H1 (cell line): ENCODE results near the gene TMBIM4. TPM values are rescaled to one million over a fixed set of nuclear protein-coding genes. Genes with fewer than 3 reads are reported as not detected.

Experiments used
- CTCF ChIA-PET: fragments of 300-600 bp; sonication (Branson Sonifier 250); formaldehyde crosslinking; loops from one replicate; lab custom pipeline; 2021; ENCODE audit not compliant: partially characterized antibody; lab: Charles Lee
- POLR2A ChIA-PET: fragments of 300-600 bp; sonication (Branson Sonifier 250); formaldehyde crosslinking; loops from one replicate; lab custom pipeline; 2021; ENCODE audit warnings: inconsistent platforms; ENCODE audit not compliant: partially characterized antibody; lab: Charles Lee
- DNase-seq, 2 experiments: peaks; one replicate each; pipeline versions ENCODE4 v3.0.0 to v3.0.0-alpha.2; 2010 to 2022; ENCODE audit warnings: low spot score in 2 of 2, low read depth in 1 of 2, mixed read lengths in 1 of 2
- FAIRE-seq: peaks from 2 replicates; lab custom pipeline; 2011; peaks lifted over from hg19 to GRCh38; lab: Jason Lieb, UNC
- H2AFZ ChIP-seq: 2 replicates; pipeline ENCODE4 v1.8.1; 2012; ENCODE audit warnings: low read length, inconsistent platforms
- H2AK5ac ChIP-seq: 2 replicates; pipeline ENCODE4 v1.6.1; 2013; ENCODE audit warnings: low read depth, low read length
- H2BK120ac ChIP-seq: replicated peaks from 2 replicates; pipeline ENCODE3; 2013; ENCODE audit warnings: low read depth, low read length, inconsistent platforms
- H2BK12ac ChIP-seq: 2 replicates; pipeline ENCODE4 v1.6.1; 2013; ENCODE audit warnings: low read depth, low read length
- H2BK15ac ChIP-seq: 2 replicates; pipeline ENCODE4 v1.6.1; 2013; ENCODE audit warnings: low read length
- H2BK20ac ChIP-seq: 2 replicates; pipeline ENCODE4 v1.6.1; 2013; ENCODE audit warnings: low read length
- H2BK5ac ChIP-seq: 2 replicates; pipeline ENCODE4 v1.6.1; 2013; ENCODE audit warnings: low read depth, low read length
- H3K14ac ChIP-seq: 2 replicates; pipeline ENCODE4 v1.6.1; 2013; ENCODE audit warnings: inconsistent platforms; ENCODE audit not compliant: insufficient read length
- H3K18ac ChIP-seq: 2 replicates; pipeline ENCODE4 v1.6.1; 2013; ENCODE audit warnings: low read length; ENCODE audit errors: extremely low read depth
- H3K23ac ChIP-seq: 2 replicates; pipeline ENCODE4 v1.6.1; 2013; ENCODE audit warnings: inconsistent platforms; ENCODE audit not compliant: insufficient read length
- H3K23me2 ChIP-seq: 2 replicates; pipeline ENCODE4 v1.6.1; 2013; ENCODE audit warnings: low read depth, low read length
- H3K27ac ChIP-seq: 2 replicates; pipeline ENCODE4 v1.6.1; 2011; ENCODE audit warnings: low read depth, low read length, inconsistent platforms
- H3K27me3 ChIP-seq, 4 experiments: replicated peaks in 1 of 4; 1 replicate in 1 of 4; 2 replicates in 3 of 4; pipeline versions ENCODE4 v1.6.1 to v1.8.1; 2011 to 2013; ENCODE audit warnings: low read length in 3 of 4, mild to moderate bottlenecking in 3 of 4, inconsistent platforms in 2 of 4, mixed read lengths in 2 of 4, moderate library complexity in 1 of 4; ENCODE audit not compliant: control insufficient read depth in 3 of 4, insufficient read depth in 3 of 4; ENCODE audit errors: extremely low read depth in 1 of 4
- H3K36me3 ChIP-seq, 4 experiments: 2 replicates each; pipeline versions ENCODE4 v1.6.1 to v1.8.1; 2011 to 2013; ENCODE audit warnings: mild to moderate bottlenecking in 4 of 4, low read length in 3 of 4, moderate library complexity in 2 of 4, control low read depth in 1 of 4, inconsistent platforms in 1 of 4; ENCODE audit not compliant: insufficient read depth in 4 of 4, control insufficient read depth in 2 of 4
- H3K4ac ChIP-seq: replicated peaks from 2 replicates; pipeline ENCODE3; 2013; ENCODE audit warnings: low read length, low read depth, mixed read lengths, inconsistent platforms; ENCODE audit not compliant: insufficient read length
- H3K4me1 ChIP-seq, 4 experiments: replicated peaks in 1 of 4; 1 replicate in 1 of 4; 2 replicates in 3 of 4; pipeline versions ENCODE4 v1.6.1 to v1.8.1; 2011 to 2013; ENCODE audit warnings: low read length in 3 of 4, inconsistent platforms in 2 of 4, mixed read lengths in 1 of 4; ENCODE audit not compliant: insufficient read depth in 4 of 4, control insufficient read depth in 3 of 4
- H3K4me2 ChIP-seq, 2 experiments: 2 replicates each; pipeline versions ENCODE4 v1.6.1 to v1.8.1; 2011 to 2013; ENCODE audit warnings: low read depth in 2 of 2, low read length in 2 of 2, control low read depth in 1 of 2, inconsistent platforms in 1 of 2, mild to moderate bottlenecking in 1 of 2; ENCODE audit not compliant: insufficient read depth in 1 of 2
- H3K4me3 ChIP-seq, 4 experiments: fragments of 200-600, 300-600 bp in 1 of 4; sonication (generic), shearing (Covaris generic), sonication (Bioruptor Twin) in 1 of 4; 2 replicates each; pipeline versions ENCODE4 v1.5.1 to v1.8.1; 2011 to 2016; ENCODE audit warnings: low read length in 4 of 4, low read depth in 3 of 4, control low read depth in 2 of 4, inconsistent platforms in 2 of 4, mild to moderate bottlenecking in 2 of 4, mixed read lengths in 1 of 4, moderate library complexity in 1 of 4; ENCODE audit not compliant: insufficient read depth in 2 of 4; ENCODE audit errors: extremely low read depth in 1 of 4
- H3K56ac ChIP-seq: replicated peaks from 2 replicates; pipeline ENCODE3; 2013; ENCODE audit warnings: low read depth, mild to moderate bottlenecking, mixed read lengths, low read length, inconsistent platforms; ENCODE audit not compliant: insufficient read length
- H3K79me1 ChIP-seq: 2 replicates; pipeline ENCODE4 v1.6.1; 2013; ENCODE audit warnings: low read depth, low read length, control low read depth
- H3K79me2 ChIP-seq, 2 experiments: 2 replicates each; pipeline versions ENCODE4 v1.6.1 to v1.8.1; 2012 to 2013; ENCODE audit warnings: low read length in 2 of 2, mild to moderate bottlenecking in 2 of 2, inconsistent platforms in 1 of 2; ENCODE audit not compliant: insufficient read depth in 2 of 2, control insufficient read depth in 1 of 2
- H3K9ac ChIP-seq, 4 experiments: replicated peaks in 1 of 4; 1 replicate in 1 of 4; 2 replicates in 3 of 4; pipeline versions ENCODE4 v1.6.1 to v1.8.1; 2011 to 2013; ENCODE audit warnings: low read depth in 3 of 4, low read length in 3 of 4, control low read depth in 2 of 4, mild to moderate bottlenecking in 2 of 4, moderate library complexity in 2 of 4, inconsistent platforms in 1 of 4; ENCODE audit errors: extremely low read depth in 1 of 4
- H3K9me3 ChIP-seq, 2 experiments: 2 replicates each; pipeline versions ENCODE4 v1.6.1 to v1.8.1; 2012 to 2013; ENCODE audit warnings: mild to moderate bottlenecking in 2 of 2, moderate library complexity in 2 of 2, control low read depth in 1 of 2, inconsistent platforms in 1 of 2, low read depth in 1 of 2, low read length in 1 of 2, mixed read lengths in 1 of 2; ENCODE audit not compliant: insufficient read depth in 2 of 2
- H4K20me1 ChIP-seq, 2 experiments: replicated peaks in 1 of 2; 2 replicates each; pipeline versions ENCODE3 to v1.8.1; 2011 to 2013; ENCODE audit warnings: inconsistent platforms in 2 of 2, low read length in 2 of 2, mild to moderate bottlenecking in 1 of 2; ENCODE audit not compliant: insufficient read depth in 2 of 2, control insufficient read depth in 1 of 2
- H4K5ac ChIP-seq: 2 replicates; pipeline ENCODE4 v1.6.1; 2013; ENCODE audit warnings: low read length, low read depth, mixed read lengths, inconsistent platforms; ENCODE audit not compliant: insufficient read length
- H4K8ac ChIP-seq: 2 replicates; pipeline ENCODE4 v1.8.0; 2013; ENCODE audit warnings: mild to moderate bottlenecking, moderate library complexity, low read length, inconsistent platforms; ENCODE audit not compliant: insufficient read depth; ENCODE audit errors: extremely low read depth
- H4K91ac ChIP-seq: replicated peaks from 2 replicates; pipeline ENCODE3; 2013; ENCODE audit warnings: low read length, mixed read lengths, inconsistent platforms; ENCODE audit not compliant: insufficient read length
- BRCA1 ChIP-seq: IDR thresholded peaks from 2 replicates; pipeline ENCODE4 v1.6.1; 2012; ENCODE audit warnings: low read depth, low read length, improper control_type of control experiment
- FOSL1 ChIP-seq: IDR thresholded peaks from 2 replicates; pipeline ENCODE4 v1.6.1; 2011; ENCODE audit warnings: mild to moderate bottlenecking, low read depth, low read length, moderate library complexity; ENCODE audit not compliant: insufficient read depth
- GABPA ChIP-seq: IDR thresholded peaks from 2 replicates; pipeline ENCODE4 v1.6.1; 2011; ENCODE audit warnings: mild to moderate bottlenecking, low read length, moderate library complexity, borderline replicate concordance; ENCODE audit not compliant: insufficient read depth
- GTF2F1 ChIP-seq: IDR thresholded peaks from 2 replicates; pipeline ENCODE4 v1.6.1; 2012; ENCODE audit warnings: low read depth, low read length, improper control_type of control experiment, borderline replicate concordance
- HDAC2 ChIP-seq, 2 experiments: fragments of 300-600 bp in 1 of 2; sonication (generic) in 1 of 2; IDR thresholded peaks; 2 replicates each; pipeline ENCODE4 v1.6.1; 2011 to 2012; ENCODE audit warnings: low read depth in 2 of 2, low read length in 2 of 2, mild to moderate bottlenecking in 2 of 2, moderate library complexity in 2 of 2, borderline replicate concordance in 1 of 2, inconsistent platforms in 1 of 2
- JUND ChIP-seq: IDR thresholded peaks from 2 replicates; pipeline ENCODE4 v1.6.1; 2011; ENCODE audit warnings: mild to moderate bottlenecking, improper control_type of control experiment, low read length
- KDM5A ChIP-seq: fragments of 200-600 bp; IDR thresholded peaks from 2 replicates; pipeline ENCODE4 v1.7.1; 2012; ENCODE audit warnings: mild to moderate bottlenecking, low read length, inconsistent platforms, mixed read lengths
- MAFK ChIP-seq: IDR thresholded peaks from 2 replicates; pipeline ENCODE4 v1.6.1; 2012; ENCODE audit warnings: low read depth, mild to moderate bottlenecking, improper control_type of control experiment, low read length
- MAX ChIP-seq: IDR thresholded peaks from 2 replicates; pipeline ENCODE4 v1.6.1; 2012; ENCODE audit warnings: inconsistent platforms
- NANOG ChIP-seq: IDR thresholded peaks from 2 replicates; pipeline ENCODE4 v1.6.1; 2011; ENCODE audit warnings: low read length, low read depth, mild to moderate bottlenecking, inconsistent platforms; ENCODE audit not compliant: insufficient read depth, poor library complexity, severe bottlenecking
- RFX5 ChIP-seq: IDR thresholded peaks from 2 replicates; pipeline ENCODE4 v1.6.1; 2011; ENCODE audit warnings: low read depth, low read length, improper control_type of control experiment, borderline replicate concordance
- RXRA ChIP-seq: IDR thresholded peaks from 2 replicates; pipeline ENCODE4 v1.6.1; 2011; ENCODE audit warnings: low read depth, mild to moderate bottlenecking, low read length, moderate library complexity; ENCODE audit not compliant: insufficient read depth
- SIN3A ChIP-seq, 2 experiments: IDR thresholded peaks in 1 of 2; conservative IDR thresholded peaks in 1 of 2; 2 replicates each; pipeline ENCODE4 v1.6.1; 2011 to 2012; ENCODE audit warnings: low read length in 2 of 2, improper control_type of control experiment in 1 of 2, low read depth in 1 of 2, mild to moderate bottlenecking in 1 of 2
- WGBS, 2 experiments: shearing (Covaris generic) in 1 of 2; methylation state at CpG; one replicate each; pipeline versions ENCODE4 v1.1.6 to v1.1.7; 2013 to 2015; ENCODE audit warnings: low lambda C conversion rate in 2 of 2, mixed read lengths in 2 of 2, inconsistent platforms in 1 of 2, low coverage in 1 of 2, missing lambda C conversion rate in 1 of 2; ENCODE audit not compliant: insufficient replicate concordance in 2 of 2, insufficient coverage in 1 of 2, insufficient read length in 1 of 2; ENCODE audit errors: extremely low coverage in 1 of 2, missing lambda C conversion rate in 1 of 2; 5-methylcytosine and 5-hydroxymethylcytosine counted together
- polyA plus RNA-seq, 7 experiments: library from polyadenylated mRNA; depleted of rRNA in 3 of 7; stranded (reverse) in 5 of 7; unstranded in 2 of 7; fragments of >200 nt in 5 of 7; fragments of 200-250 nt in 2 of 7; gene quantifications; 1 replicate in 5 of 7; 2 replicates in 1 of 7; 4 replicates in 1 of 7; pipeline versions ENCODE4 v1.2.1 to v1.2.3, GENCODE V29; 2011 to 2013; ENCODE audit warnings: missing spikeins in 2 of 7, mixed read lengths in 2 of 7
- total RNA-seq: library from RNA; stranded (reverse); fragmentation: NEBNext Ultra II Directional; extraction: Animal tissue kit (Norgen Biotek cat#: 25700); gene quantifications from 2 replicates; pipeline ENCODE4 v1.2.1, GENCODE V29; 2021

Gene TMBIM4
- total and polyA plus RNA-seq, 2 of the 8 experiments (the other 6 are each of a cell fraction or from before 2014, with no cell fraction given), result 12.8 to 46.6 TPM

GRCh38 chr12:66113471-66113870, 56.3 kb downstream of the TMBIM4 start:
- Histone ChIP-seq H2BK15ac (no peak overlapping the region), H3K9ac (no peak overlapping the region), H3K4me1 (no peaks in the 10 kb centered on the region), H4K5ac (no peak overlapping the region), H3K23me2 (no peaks in the 10 kb centered on the region), H3K14ac (no peak overlapping the region), H3K27me3 (peaks cover 0 to 1% (median 0%) of the 10 kb centered on the region in 4 experiments; a peak in 1 of 7 replicates), H3K4me3 (no peak overlapping the region), H2BK120ac (no peak overlapping the region), H4K91ac (no peak overlapping the region), H3K56ac (no peak overlapping the region), H3K18ac (no peak overlapping the region), H3K79me2 (no peaks in the 10 kb centered on the region), H2AFZ (no peak overlapping the region), H2AK5ac (no peak overlapping the region), H4K8ac (no peak overlapping the region), H2BK12ac (no peak overlapping the region), H2BK5ac (no peak overlapping the region), H3K4ac (no peak overlapping the region), H3K36me3 (no peaks in the 10 kb centered on the region), H4K20me1 (no peaks in the 10 kb centered on the region), H3K27ac (no peak overlapping the region), H3K79me1 (no peaks in the 10 kb centered on the region), H3K23ac (no peak overlapping the region), H3K4me2 (no peak overlapping the region), H2BK20ac (no peak overlapping the region), H3K9me3 (no peaks in the 10 kb centered on the region)
- DNase-seq (no peak), FAIRE-seq (no peak)
- WGBS, 2 experiments, result 100% methylated on average over 1 of the region's 1 CpG; no CpG with 5 or more reads in 1 of the 2 experiments
- ChIA-PET POLR2A (no interaction called here), CTCF (interaction anchor here (1.3 kb wide), 1 partner anchor 807 kb away, joined by 3 read pairs; no protein-coding TSS in a partner anchor)
- TF ChIP-seq BRCA1 (no peak), GABPA (no peak), MAFK (no peak), FOSL1 (no peak), KDM5A (no peak), MAX (no peak), RXRA (no peak), GTF2F1 (no peak), JUND (no peak), HDAC2 (IDR thresholded peaks at IDR 0.05; ENCODE audit: borderline replicate concordance in 1 of 2, low read depth in 2 of 2, low read length in 2 of 2) (no peak), RFX5 (no peak), SIN3A (conservative IDR thresholded peaks at IDR 0.05 in 1 of 2, IDR thresholded peaks at IDR 0.05 in 1 of 2; ENCODE audit: low read depth in 1 of 2, low read length in 2 of 2) (no peak), NANOG (no peak)
